ENCODE data around the gene SPPL2A. TPM values are rescaled to one million over a fixed set of nuclear protein-coding genes. Genes with fewer than 3 reads are reported as not detected.

SPPL2A gene
- total RNA-seq, 1 experiment from 2014 or later = 64.4 TPM

DNA sequence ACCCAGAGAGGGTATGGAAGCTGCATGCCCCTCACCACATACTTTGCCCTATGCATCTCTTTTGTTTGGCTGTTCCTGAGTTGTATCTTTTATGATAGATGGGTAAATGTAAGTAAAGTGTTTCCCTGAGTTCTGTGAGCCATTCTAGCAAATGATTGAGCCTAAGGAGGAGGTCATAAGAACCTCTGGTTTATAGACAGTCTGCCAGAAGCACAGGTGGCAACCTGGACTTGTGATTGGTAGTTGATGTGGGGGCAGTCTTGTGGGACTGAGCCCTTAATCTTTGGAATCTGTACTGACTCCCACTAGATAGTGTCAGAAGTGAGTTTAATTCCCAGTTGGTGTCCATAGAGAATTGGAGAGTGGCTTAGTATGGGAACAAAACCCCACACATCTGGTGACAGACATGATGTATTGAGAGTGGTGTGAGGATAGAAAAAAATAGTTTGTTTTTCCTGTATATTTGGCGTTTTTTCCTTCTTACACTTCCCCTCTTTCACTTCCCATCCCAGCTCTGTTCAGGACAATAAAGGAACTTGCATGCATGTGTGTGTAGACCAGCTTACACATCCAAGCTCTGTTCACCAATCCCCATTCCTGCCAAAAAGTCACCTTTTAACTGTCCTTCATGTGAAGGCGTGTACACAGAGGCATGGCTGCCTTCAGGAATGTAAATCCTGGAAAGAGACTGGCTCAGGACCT lies 38.1 kb upstream of the SPPL2A start:
- no peak overlapping the region for H2BK20ac ChIP-seq (ENCODE audit: low read depth, low read length, poor library complexity, severe bottlenecking)
- no peak overlapping the region for H4K5ac ChIP-seq (ENCODE audit: insufficient read length, low read depth, low read length)
- H3K18ac ChIP-seq (ENCODE audit: insufficient read length, low read depth, low read length) = no peak overlapping the region
- no peak overlapping the region for H4K8ac ChIP-seq (replicated peaks; ENCODE audit: insufficient read length, low read depth, low read length)
- Mint-ChIP-seq H3K27me3 (ENCODE audit: low read depth) (peaks cover 1% of the 10 kb centered on the region; the same call in 1 of the 2 replicates), H3K4me3 (no peak overlapping the region), H3K9me3 (no peaks in the 10 kb centered on the region), H3K27ac (no peak overlapping the region; a peak in 1 of 7 replicates), H3K36me3 (ENCODE audit: insufficient read depth in 1 of 3, low read depth in 3 of 3) (no peaks in the 10 kb centered on the region; a peak in 1 of 7 replicates), H3K4me1 (peaks cover 3 to 4% of the 10 kb centered on the region in 2 experiments)
- H3K4ac ChIP-seq (ENCODE audit: low read depth, low read length) = no peak overlapping the region
- no peak overlapping the region for H2BK12ac ChIP-seq (ENCODE audit: insufficient read length, low read depth, low read length)
- H4K20me1 ChIP-seq (ENCODE audit: control insufficient read depth, insufficient read depth, insufficient read length) = no peaks in the 10 kb centered on the region
- WGBS (ENCODE audit: extremely low coverage, insufficient read length, low lambda C conversion rate) = no CpG with 5 or more reads among the region's 2 CpGs
- H3K4me2 ChIP-seq (ENCODE audit: insufficient read depth, insufficient read length, low read length) = no peak overlapping the region
- no peak overlapping the region for H3K14ac ChIP-seq (ENCODE audit: insufficient read depth, low read length)
- no peak overlapping the region for H2BK15ac ChIP-seq (ENCODE audit: low read depth, low read length)
- no peak overlapping the region for H3K27ac ChIP-seq (ENCODE audit: insufficient read length, low read depth, low read length)
- DNase-seq = no peak
- H3K23ac ChIP-seq (ENCODE audit: insufficient read length, low read depth, low read length) = no peak overlapping the region
- no peak overlapping the region for H2AFZ ChIP-seq (ENCODE audit: low read length)
- no peak overlapping the region for H2BK120ac ChIP-seq (ENCODE audit: low read depth, low read length, poor library complexity, severe bottlenecking)
- H2AK5ac ChIP-seq (ENCODE audit: insufficient read length, low read length) = no peak overlapping the region
- H3K23me2 ChIP-seq (ENCODE audit: insufficient read length, low read depth, low read length, poor library complexity, severe bottlenecking) = no peaks in the 10 kb centered on the region
- H3K79me1 ChIP-seq (ENCODE audit: insufficient read depth, low read depth, low read length, poor library complexity, severe bottlenecking) = no peaks in the 10 kb centered on the region
- no peak overlapping the region for H3K56ac ChIP-seq (ENCODE audit: insufficient read length, low read depth, low read length)
- no peaks in the 10 kb centered on the region for H3K9me3 ChIP-seq (ENCODE audit: control insufficient read depth, low read depth, low read length)
- H3K79me2 ChIP-seq (ENCODE audit: insufficient read depth, low read length) = no peaks in the 10 kb centered on the region
- no peak overlapping the region for H4K91ac ChIP-seq (ENCODE audit: insufficient read length, low read depth, low read length)
- H3K4me1 ChIP-seq (ENCODE audit: insufficient read depth, low read length) = no peaks in the 10 kb centered on the region
- no peaks in the 10 kb centered on the region for H3K27me3 ChIP-seq (ENCODE audit: insufficient read depth, low read length)
- no peak overlapping the region for H3T11ph ChIP-seq (ENCODE audit: low read length)
- TF ChIP-seq, protein P1, sequence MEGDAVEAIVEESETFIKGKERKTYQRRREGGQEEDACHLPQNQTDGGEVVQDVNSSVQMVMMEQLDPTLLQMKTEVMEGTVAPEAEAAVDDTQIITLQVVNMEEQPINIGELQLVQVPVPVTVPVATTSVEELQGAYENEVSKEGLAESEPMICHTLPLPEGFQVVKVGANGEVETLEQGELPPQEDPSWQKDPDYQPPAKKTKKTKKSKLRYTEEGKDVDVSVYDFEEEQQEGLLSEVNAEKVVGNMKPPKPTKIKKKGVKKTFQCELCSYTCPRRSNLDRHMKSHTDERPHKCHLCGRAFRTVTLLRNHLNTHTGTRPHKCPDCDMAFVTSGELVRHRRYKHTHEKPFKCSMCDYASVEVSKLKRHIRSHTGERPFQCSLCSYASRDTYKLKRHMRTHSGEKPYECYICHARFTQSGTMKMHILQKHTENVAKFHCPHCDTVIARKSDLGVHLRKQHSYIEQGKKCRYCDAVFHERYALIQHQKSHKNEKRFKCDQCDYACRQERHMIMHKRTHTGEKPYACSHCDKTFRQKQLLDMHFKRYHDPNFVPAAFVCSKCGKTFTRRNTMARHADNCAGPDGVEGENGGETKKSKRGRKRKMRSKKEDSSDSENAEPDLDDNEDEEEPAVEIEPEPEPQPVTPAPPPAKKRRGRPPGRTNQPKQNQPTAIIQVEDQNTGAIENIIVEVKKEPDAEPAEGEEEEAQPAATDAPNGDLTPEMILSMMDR (conservative IDR thresholded peaks at IDR 0.05) = no peak
- no peak overlapping the region for H3K9ac ChIP-seq (ENCODE audit: extremely low read depth, insufficient read length, low read length)
- no peak overlapping the region for H2BK5ac ChIP-seq (ENCODE audit: insufficient read length, low read length)
